A673 (cell line): ENCODE measurements around the gene MIER2.

Experiments used
- EZH2 ChIP-seq: fragments of 200-600 bp; sonication (generic); IDR thresholded peaks from 2 replicates; pipeline ENCODE4 v1.6.1; 2017; ENCODE audit warnings: borderline replicate concordance, low read depth, mild to moderate bottlenecking, mixed read lengths, antibody characterized with exemption, low read length; ENCODE audit not compliant: poor library complexity, severe bottlenecking
- TF ChIP-seq, protein P1 (sequence below): fragments of 300-800, 200-600 bp; sonication (generic); conservative IDR thresholded peaks from 2 replicates; pipeline ENCODE4 v1.5.1; 2017; ENCODE audit warnings: low read depth, mild to moderate bottlenecking, antibody characterized with exemption, low read length, moderate library complexity, mixed read lengths

DNA sequence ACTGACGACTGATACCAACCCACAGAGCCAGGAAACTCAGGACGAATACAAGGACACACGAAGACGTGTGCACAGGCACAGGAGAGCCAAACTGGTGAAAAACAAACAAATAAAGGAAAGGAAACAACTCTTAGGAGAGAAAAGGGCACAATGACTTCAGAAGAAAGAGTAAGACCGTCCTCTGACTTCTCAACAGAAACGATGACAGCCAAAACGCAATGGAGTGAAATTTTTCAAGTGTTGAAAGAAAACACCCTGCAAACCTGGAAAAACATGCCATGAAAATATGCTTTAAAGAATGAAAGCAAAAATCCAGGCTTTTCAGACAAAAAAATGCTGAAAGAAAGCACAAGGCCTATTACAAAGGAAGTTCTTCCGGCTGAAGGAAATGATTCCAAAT, 28.8 kb downstream of the MIER2 start:
- no peak for TF ChIP-seq EZH2
- TF ChIP-seq, protein P1, sequence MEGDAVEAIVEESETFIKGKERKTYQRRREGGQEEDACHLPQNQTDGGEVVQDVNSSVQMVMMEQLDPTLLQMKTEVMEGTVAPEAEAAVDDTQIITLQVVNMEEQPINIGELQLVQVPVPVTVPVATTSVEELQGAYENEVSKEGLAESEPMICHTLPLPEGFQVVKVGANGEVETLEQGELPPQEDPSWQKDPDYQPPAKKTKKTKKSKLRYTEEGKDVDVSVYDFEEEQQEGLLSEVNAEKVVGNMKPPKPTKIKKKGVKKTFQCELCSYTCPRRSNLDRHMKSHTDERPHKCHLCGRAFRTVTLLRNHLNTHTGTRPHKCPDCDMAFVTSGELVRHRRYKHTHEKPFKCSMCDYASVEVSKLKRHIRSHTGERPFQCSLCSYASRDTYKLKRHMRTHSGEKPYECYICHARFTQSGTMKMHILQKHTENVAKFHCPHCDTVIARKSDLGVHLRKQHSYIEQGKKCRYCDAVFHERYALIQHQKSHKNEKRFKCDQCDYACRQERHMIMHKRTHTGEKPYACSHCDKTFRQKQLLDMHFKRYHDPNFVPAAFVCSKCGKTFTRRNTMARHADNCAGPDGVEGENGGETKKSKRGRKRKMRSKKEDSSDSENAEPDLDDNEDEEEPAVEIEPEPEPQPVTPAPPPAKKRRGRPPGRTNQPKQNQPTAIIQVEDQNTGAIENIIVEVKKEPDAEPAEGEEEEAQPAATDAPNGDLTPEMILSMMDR = no peak
